ES-I3 (cell line): ENCODE results near the gene HYAL4.
"Not testable (repeated sequence)": the region's sequence is repeated elsewhere in the genome, so short reads cannot be mapped to it uniquely, and the experiment has no call there.

Experiments used
- H3K36me3 ChIP-seq: 2 replicates; pipeline ENCODE4 v1.6.1; 2013; ENCODE audit warnings: mild to moderate bottlenecking, low read length, control low read depth, moderate library complexity; ENCODE audit not compliant: insufficient read depth
- H3K4me1 ChIP-seq: 2 replicates; pipeline ENCODE4 v1.6.1; 2013; ENCODE audit warnings: mild to moderate bottlenecking, control low read depth, low read length; ENCODE audit not compliant: insufficient read depth
- H3K9ac ChIP-seq: 2 replicates; pipeline ENCODE4 v1.6.1; 2013; ENCODE audit warnings: low read depth, mild to moderate bottlenecking, low read length, moderate library complexity
- H3K9me3 ChIP-seq: 2 replicates; pipeline ENCODE4 v1.6.1; 2013; ENCODE audit warnings: mild to moderate bottlenecking, low read length, moderate library complexity; ENCODE audit not compliant: control insufficient read depth, insufficient read depth

HYAL4 gene

DNA sequence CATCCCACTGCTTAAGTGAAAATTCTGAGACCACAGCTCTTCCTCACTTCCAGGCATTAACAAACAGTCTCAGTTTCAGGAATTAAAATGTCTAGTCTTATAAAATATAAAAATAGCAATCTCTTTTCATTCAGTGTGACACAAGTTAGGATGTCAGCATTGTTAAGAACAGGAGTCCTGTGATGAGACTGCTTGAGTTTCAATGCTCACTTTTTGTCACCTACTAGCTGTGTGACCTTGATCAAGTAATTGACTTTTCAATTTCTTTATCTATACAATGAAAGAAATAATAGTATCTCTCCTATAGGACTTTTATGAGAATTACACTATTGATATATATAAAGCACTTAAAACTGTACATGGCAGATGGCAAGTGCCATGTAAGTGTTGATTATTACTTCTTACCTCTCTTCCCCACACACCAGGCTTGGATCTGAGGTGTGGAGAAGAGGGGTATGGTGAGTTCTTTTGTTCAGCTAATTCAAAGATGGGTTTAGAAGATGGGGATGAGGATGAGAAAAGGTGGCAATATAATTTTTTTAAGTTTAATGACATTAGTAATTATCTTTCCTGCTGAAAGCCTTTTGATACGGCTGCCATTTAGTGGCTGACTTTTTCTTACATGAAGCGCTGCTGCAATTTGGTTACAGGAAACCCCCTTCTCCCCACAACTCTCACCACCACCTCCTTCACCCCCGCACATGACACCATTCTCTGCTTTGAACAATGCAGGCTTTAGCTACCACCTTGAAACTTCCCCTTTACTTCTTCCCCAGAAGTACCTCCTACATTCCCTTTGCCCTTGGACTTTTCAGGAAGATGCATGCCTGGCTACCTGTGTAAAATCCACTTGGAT lies 20.8 kb upstream of the HYAL4 start:
- Histone ChIP-seq H3K36me3 (no peaks in the 10 kb centered on the region), H3K4me1 (no peaks in the 10 kb centered on the region), H3K9me3 (no peaks in the 10 kb centered on the region)

GRCh38 chr7:123824754-123825067 lies 20.3 kb upstream of the HYAL4 start:
- Histone ChIP-seq H3K36me3 (no peaks in the 10 kb centered on the region), H3K9ac (no peak overlapping the region)

More for the DNA sequence above, 20.8 kb upstream of the HYAL4 start:
- H3K9ac ChIP-seq, result no peak overlapping the region

DNA sequence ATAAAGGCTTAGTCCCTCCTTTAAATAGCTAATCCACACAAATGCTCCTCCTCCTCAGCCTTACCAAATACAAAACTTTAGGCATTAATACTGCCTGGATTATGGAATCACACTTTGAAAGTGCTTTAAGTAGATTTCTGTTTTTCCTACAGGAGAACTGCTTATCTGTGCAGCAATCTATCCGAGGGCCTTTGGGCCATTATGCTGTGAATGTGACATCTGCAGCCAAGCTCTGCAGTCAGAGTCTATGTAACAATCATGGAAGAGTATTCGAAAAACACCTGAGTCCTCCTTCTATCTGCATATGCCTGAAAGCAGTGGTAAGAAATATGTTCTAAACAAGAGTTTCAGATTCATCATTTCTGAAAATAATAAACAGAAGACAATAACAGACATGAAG lies 16.2 kb upstream of the HYAL4 start:
- Histone ChIP-seq H3K36me3 (no peaks in the 10 kb centered on the region), H3K9ac (no peak overlapping the region), H3K9me3 (no peaks in the 10 kb centered on the region), H3K4me1 (no peaks in the 10 kb centered on the region)

More at GRCh38 chr7:123824754-123825067, 20.3 kb upstream of the HYAL4 start:
- Histone ChIP-seq H3K9me3 (no peaks in the 10 kb centered on the region), H3K4me1 (no peaks in the 10 kb centered on the region)

GRCh38 chr7:123836656-123837055 lies 8.3 kb upstream of the HYAL4 start:
- Histone ChIP-seq H3K36me3 (no peaks in the 10 kb centered on the region), H3K4me1 (no peaks in the 10 kb centered on the region), H3K9me3 (no peaks in the 10 kb centered on the region), H3K9ac (no peak overlapping the region)

DNA sequence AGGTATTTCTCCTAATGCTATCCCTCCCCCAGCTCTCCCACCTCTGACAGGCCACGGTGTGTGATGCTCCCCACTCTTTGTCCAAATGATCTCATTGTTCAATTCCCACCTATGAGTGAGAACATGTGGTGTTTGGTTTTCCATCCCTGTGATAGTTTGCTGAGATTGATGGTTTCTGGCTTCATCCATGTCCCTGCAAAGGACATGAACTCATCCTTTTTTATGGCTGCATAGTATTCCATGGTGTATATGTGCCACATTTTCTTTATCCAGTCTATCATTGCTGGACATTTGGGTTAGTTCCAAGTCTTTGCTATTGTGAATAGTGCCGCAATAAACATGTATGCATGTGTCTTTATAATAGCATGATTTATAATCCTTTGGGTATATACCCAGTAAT lies 5.9 kb upstream of the HYAL4 start:
- not testable (repeated sequence) for H3K9me3 ChIP-seq, H3K9ac ChIP-seq, H3K36me3 ChIP-seq, H3K4me1 ChIP-seq

- H3K9me3 ChIP-seq, H3K4me1 ChIP-seq, H3K9ac ChIP-seq, H3K36me3 ChIP-seq: not testable (repeated sequence)
Measured at GRCh38 chr7:123844142-123844541, 827 bp upstream of the HYAL4 start.

- H3K4me1 ChIP-seq, result no peaks in the 10 kb centered on the region; the same call in 1 of the 2 replicates
- 0 out of 2 replicates have a peak, but pooled peaks cover 2% of the 10 kb centered on the region for H3K9me3 ChIP-seq
- H3K9ac ChIP-seq, result no peak overlapping the region
- no peaks in the 10 kb centered on the region for H3K36me3 ChIP-seq
Measured at GRCh38 chr7:123845823-123846216, 851 bp downstream of the HYAL4 start.

DNA sequence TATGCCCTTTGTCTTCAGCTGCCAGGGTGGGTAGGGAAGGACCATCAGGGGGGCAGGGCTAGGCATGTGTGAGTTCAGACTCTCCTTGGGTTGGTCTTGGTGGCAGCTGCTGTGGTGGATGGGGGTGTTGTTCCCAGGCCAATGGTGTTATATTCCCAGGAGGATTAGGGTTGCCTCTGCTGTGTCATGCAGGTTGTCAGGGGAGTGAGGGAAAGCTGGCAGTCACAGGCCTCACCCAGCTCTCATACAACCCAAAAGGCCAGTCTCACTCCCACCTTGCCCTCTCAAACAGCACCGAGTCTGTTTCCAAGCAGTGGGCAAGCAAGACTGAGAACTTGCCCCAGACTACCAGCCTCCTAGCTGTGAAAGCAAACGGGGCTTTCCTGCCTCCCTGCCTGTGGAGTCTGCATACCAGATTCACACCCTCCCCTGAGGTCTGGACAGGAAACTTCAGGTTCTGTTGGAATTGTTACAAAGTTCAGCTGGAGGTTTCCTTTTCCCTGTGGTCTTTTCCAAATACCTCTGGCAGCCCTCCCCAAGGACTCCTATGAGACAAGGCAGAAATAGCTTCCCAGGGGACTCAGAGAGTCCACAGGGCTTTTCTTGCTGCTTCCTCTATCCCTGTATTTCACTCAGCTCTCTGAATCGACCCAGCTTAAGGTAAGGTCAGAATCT lies 1.4 kb downstream of the HYAL4 start:
- Histone ChIP-seq H3K9me3 (0 out of 2 replicates have a peak, but pooled peaks cover 2% of the 10 kb centered on the region), H3K9ac (no peak overlapping the region), H3K36me3 (no peaks in the 10 kb centered on the region), H3K4me1 (no peaks in the 10 kb centered on the region; the same call in 1 of the 2 replicates)

GRCh38 chr7:123847868-123848267 lies 2.9 kb downstream of the HYAL4 start:
- Histone ChIP-seq H3K36me3 (no peaks in the 10 kb centered on the region), H3K9ac (no peak overlapping the region), H3K4me1 (no peaks in the 10 kb centered on the region; the same call in 1 of the 2 replicates), H3K9me3 (0 out of 2 replicates have a peak, but pooled peaks cover 2% of the 10 kb centered on the region)

DNA sequence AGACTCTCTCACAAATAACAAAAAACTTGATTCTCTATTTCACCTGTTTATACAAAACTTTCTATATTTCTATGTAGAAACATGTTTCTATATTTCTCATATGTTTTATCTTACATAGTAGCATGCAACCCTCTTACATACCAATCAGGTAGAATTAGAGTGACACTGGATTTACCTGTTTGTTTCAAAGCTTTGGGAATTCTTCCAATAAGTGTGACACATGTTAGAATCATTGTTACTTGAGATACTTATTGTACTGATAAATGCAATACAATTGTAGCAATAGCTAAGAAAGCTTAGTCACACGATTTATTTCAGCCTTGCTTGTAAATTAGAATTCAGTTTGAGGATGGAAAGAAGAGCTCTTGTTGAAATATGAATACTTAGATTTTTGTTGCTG lies 4.9 kb downstream of the HYAL4 start:
- Histone ChIP-seq H3K9me3 (0 out of 2 replicates have a peak, but pooled peaks cover 2% of the 10 kb centered on the region), H3K9ac (no peak overlapping the region), H3K4me1 (no peaks in the 10 kb centered on the region; the same call in 1 of the 2 replicates), H3K36me3 (no peaks in the 10 kb centered on the region)

DNA sequence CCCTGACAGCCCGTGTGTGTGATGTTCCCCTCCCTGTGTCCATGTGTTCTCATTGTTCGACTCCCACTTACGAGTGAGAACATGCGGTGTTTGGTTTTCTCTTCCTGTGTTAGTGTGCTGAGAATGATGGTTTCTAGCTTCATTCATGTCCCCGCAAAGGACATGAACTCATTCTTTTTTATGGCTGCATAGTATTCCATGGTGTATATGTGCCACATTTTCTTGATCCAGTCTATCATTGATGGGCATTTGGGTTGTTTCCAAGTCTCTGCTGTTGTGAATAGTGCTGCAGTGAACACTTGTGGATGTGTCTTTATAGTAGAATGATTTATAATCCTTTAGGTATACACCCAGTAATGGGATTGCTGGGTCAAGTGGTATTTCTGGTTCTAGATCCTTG lies 6.4 kb downstream of the HYAL4 start:
- not testable (repeated sequence) for H3K36me3 ChIP-seq, H3K9ac ChIP-seq

DNA sequence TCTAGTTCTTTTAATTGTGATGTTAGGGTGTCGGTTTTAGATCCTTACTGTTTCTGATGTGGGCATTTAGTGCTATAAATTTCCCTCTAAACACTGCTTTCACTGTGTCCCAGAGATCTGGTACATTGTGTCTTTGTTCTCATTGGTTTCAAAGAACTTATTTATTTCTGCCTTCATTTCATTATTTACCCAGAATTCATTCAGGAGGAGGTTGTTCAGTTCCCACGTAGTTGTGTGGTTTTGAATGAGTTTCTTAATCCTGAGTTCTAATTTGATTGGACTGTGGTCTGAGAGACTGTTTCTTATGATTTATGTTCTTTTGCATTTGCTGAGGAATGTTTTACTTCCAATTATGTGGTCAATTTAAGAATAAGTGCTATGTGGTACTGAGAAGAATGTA lies 9.3 kb downstream of the HYAL4 start:
- not testable (repeated sequence) for H3K36me3 ChIP-seq, H3K4me1 ChIP-seq, H3K9me3 ChIP-seq, H3K9ac ChIP-seq

More for the DNA sequence above, 6.4 kb downstream of the HYAL4 start:
- H3K4me1 ChIP-seq, H3K9me3 ChIP-seq: not testable (repeated sequence)

DNA sequence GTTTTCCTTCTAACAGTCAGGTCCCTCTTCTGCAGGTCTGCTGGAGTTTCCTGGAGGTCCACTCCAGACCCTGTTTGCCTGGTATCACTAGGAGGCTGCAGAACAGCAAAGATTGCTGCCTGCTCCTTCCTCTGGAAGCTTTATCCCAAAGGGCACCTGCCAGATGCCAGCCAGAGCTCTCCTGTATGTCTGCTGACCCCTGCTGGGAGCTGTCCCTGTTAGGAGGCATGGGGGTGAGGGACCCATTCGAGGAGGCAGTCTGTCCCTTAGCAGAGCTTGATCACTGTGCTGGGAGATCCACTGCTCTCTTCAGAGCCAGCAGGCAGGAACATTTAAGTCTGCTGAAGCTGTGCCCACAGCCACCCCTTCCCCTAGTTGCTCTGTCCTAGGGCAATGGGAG lies 11.5 kb downstream of the HYAL4 start:
- not testable (repeated sequence) for H3K9me3 ChIP-seq, H3K36me3 ChIP-seq, H3K4me1 ChIP-seq, H3K9ac ChIP-seq

- Histone ChIP-seq H3K9ac (no peak overlapping the region), H3K4me1 (peaks cover 6% of the 10 kb centered on the region; the same call in 1 of the 2 replicates), H3K9me3 (peaks cover 2% of the 10 kb centered on the region), H3K36me3 (no peaks in the 10 kb centered on the region; the same call in 1 of the 2 replicates)
Measured at GRCh38 chr7:123860848-123861247, 15.9 kb downstream of the HYAL4 start.

GRCh38 chr7:123862775-123863174 lies 17.8 kb downstream of the HYAL4 start:
- Histone ChIP-seq H3K4me1 (peaks cover 6% of the 10 kb centered on the region; the same call in 1 of the 2 replicates), H3K36me3 (peaks cover 5% of the 10 kb centered on the region; the same call in 1 of the 2 replicates), H3K9me3 (peaks cover 15% of the 10 kb centered on the region), H3K9ac (no peak overlapping the region)
